Astrocyte of the spinal cord (primary cell): ENCODE results near the gene MRPS14.

Experiments
- DNase-seq: peaks from one replicate; pipeline ENCODE4 v3.0.0; 2011; ENCODE audit warnings: low read depth, low spot score
- H3K4me3 ChIP-seq: 2 replicates; pipeline ENCODE4 v1.5.1; 2011; ENCODE audit warnings: low read depth, mild to moderate bottlenecking, low read length, moderate library complexity
- in situ Hi-C: cut with HindIII; loops from 2 replicates; pipeline ENCODE4 v1.10.0; 2017; ENCODE audit warnings: low sequenced_read_pairs
- TF ChIP-seq, protein P1 (sequence below): IDR thresholded peaks from 2 replicates; pipeline ENCODE4 v1.5.1; 2012; ENCODE audit warnings: low read depth, mild to moderate bottlenecking, low read length, inconsistent platforms

The MRPS14 gene

DNA sequence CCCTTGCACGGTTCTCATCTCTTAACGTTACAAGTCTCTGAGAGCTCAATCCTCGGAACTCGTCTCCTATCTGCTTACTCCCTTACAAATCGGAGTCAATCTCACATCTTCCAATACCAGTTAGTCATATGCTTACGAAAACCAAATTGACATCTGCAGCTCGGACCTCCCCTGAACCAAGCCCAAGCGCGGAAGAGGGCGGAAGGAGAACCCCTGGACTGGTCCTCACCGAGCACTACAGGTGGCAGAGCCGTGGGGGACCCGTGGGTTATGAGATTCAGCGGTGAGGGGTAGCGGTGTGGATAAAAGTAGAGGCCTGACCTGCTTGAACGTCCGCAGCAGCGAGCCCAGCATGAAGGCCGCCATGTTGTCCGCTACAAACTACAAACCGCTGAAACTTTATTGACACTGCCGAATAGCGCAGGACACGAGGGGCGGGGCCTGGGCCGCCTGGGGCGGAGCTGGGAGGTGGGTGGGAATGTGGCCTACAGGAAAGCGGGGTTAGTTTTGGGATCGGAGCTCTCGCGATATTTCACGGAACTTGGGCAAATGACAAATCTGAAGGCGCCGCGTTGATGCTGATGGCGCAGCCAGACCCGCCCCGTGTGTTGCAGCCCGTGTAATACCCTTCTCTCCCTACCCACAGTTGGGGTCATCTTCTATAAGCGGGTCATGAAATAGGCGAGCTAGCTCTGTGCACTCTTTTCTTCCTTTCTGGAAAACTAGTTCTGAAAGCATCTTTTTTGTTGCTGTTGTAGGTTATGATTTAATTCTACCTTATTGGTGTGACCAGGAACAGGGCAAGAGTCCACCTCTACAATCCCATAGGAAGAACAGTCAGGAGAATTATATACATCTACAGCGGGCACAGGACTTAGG lies at the start of gene MRPS14:
Gene MRPS14, minus strand, starts transcription at position 383 of the 879 bp plus-strand sequence. Its CDS starts 17 bp downstream, at position 366.
- DNase-seq = peak; percentile 99
- in situ Hi-C loops = no loop called here
- TF ChIP-seq, protein P1, sequence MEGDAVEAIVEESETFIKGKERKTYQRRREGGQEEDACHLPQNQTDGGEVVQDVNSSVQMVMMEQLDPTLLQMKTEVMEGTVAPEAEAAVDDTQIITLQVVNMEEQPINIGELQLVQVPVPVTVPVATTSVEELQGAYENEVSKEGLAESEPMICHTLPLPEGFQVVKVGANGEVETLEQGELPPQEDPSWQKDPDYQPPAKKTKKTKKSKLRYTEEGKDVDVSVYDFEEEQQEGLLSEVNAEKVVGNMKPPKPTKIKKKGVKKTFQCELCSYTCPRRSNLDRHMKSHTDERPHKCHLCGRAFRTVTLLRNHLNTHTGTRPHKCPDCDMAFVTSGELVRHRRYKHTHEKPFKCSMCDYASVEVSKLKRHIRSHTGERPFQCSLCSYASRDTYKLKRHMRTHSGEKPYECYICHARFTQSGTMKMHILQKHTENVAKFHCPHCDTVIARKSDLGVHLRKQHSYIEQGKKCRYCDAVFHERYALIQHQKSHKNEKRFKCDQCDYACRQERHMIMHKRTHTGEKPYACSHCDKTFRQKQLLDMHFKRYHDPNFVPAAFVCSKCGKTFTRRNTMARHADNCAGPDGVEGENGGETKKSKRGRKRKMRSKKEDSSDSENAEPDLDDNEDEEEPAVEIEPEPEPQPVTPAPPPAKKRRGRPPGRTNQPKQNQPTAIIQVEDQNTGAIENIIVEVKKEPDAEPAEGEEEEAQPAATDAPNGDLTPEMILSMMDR = no peak
- H3K4me3 ChIP-seq = peak within 1 kb of the TSS; percentile 97

DNA sequence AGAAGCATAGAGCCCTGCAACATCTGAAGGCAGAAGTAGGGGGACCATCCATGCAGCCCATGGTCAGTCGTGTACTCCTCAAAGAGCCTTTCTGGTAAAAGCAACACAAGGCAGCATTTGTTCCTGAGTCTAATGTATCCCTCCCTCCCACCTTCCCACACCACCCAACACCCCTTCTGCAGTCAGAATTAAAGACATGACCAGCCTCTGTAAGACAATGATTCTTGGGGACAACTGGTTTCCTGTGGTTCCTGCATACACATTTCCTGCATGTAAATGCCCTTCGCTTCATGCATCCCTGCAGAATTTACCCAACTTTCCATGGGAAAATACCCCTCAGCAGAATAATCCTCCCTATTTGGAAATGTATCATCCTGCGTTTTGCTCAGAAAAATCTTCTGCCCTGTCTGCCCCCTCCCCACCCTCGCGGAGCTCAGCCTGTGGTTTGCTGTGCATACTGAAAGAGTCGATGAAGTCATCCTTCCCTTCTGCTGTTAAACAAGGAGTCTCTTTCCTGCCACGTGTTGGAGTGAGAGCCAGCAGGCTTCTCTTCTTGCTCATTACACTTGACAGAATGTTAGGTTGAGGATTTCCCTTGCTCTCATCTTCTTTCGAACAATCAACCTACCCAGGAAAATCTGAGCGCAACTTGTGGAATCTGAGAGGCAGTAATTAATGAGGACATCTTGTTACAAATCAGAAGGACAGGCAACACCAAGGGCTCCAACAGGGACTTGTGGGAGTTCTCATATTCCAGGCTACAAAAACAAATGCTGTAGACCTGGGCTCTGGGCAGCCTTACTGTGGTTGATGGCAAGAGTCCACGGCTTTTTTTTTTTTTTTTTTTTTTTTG lies 49.1 kb upstream of the MRPS14 start:
- TF ChIP-seq, protein P1 = no peak
- in situ Hi-C loops = no loop called here
- no peak overlapping the region for H3K4me3 ChIP-seq
- peak; percentile 57 for DNase-seq

DNA sequence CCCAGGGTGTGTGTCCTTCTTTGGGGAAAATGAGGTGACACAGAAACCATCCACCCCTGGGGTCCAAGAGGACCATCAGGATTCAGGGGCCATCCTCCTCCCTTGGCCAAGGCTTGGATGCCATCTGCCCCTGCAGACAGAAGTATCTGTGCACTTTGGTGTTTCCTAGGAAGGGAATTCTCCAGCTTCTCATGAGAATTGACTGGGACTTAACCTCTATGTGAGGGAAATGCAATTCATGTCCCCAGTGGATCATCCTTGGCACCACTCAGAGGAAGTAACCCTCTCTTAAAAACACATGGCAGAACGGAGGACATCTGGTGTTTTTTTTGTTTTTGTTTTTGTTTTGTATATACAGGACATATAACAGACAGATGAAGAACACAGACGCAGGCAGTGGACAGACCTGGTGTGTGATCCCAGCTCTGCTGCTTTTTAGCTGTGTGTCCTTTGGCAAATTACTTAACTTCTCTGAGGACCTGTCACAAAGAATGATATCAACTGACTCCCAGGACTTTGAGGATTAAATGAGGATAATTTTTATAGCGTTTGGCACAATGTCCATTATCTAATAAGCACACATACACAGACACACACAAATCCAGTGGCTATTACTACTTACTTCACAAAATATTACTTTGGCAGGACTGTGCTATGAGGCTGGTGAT lies 48.2 kb upstream of the MRPS14 start:
- in situ Hi-C loops = no loop called here
- DNase-seq = no peak
- no peak overlapping the region for H3K4me3 ChIP-seq
- TF ChIP-seq, protein P1 = no peak

DNA sequence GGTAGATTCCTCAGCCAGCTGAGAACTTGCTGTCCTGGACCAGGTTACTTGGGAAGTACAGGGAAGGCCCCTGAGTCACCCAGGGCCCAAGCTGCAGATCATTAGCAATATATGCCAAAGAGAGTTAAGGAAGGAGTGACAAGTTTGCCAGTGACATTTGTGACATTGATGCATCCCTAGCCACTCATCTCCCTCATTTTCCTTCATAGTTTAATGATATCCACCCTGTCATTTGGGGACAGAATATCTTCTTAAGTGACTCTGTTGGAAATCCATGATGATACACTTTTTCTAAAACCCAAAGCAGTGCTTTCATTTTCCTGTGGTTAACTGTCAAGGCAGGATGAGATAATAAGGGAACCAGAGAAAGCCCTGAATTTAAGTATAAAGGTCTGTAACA lies 47.6 kb upstream of the MRPS14 start:
- TF ChIP-seq, protein P1 = no peak
- H3K4me3 ChIP-seq = no peak overlapping the region
- in situ Hi-C loops = no loop called here
- DNase-seq = no peak

DNA sequence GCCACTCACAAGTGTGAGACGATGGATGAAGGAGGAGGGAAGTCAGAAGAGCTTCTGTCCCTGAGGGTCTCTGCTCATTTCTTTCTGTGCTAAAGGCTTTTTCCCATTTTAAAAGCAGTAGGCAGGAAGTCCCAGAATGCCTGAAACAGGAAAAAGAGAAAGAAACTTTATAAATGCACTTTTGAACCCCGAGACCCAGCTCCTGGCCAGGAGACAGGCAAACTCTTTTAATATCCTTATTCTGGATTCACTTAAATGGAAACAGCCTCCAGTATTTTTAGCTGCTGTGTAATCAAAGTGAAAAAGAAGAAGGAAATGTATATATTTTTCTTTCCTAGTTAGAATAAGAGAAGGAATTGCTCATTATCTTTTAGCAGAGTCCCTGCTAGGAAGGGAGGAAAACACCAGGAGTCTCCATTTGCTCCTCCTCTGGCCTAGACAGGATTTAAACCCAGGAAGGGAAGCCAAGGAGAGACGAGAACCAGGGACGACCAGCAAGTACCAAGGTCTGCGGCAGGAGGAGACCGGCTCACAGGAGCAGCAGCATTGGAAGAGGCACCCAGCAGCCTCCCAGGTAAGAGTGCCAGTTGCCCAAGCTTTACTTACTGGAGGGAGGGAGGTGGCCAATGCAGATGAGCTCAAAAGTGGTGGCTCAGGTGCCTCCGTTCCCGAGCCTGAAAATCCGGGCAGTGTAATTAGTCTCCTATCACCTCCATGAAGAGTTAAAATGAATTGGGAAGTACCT lies 44.3 kb upstream of the MRPS14 start, which contains the start of gene TNN:
Gene TNN, plus strand, starts transcription at position 472 of the 745 bp plus-strand sequence. CDS start 9,586 bp downstream, outside the sequence.
- in situ Hi-C loops = no loop called here
- H3K4me3 ChIP-seq = no peak within 1 kb of the TSS
- TF ChIP-seq, protein P1 = no peak
- no peak for DNase-seq
